Neural progenitor cell (in vitro differentiated cells): ENCODE measurements around the gene PVALEF. TPM values are rescaled to one million over a fixed set of nuclear protein-coding genes. Genes with fewer than 3 reads are reported as not detected.

Source experiments
- DNase-seq: peaks from one replicate; pipeline ENCODE4 v3.0.0-alpha.2; 2016; ENCODE audit warnings: low spot score
- H2AFZ ChIP-seq: fragments of 200-600 bp; sonication (generic); replicated peaks from 2 replicates; pipeline ENCODE4 v1.6.1; 2016; ENCODE audit warnings: antibody characterized with exemption
- H3F3A ChIP-seq: fragments of 200-600 bp; sonication (generic); 2 replicates; pipeline ENCODE4 v1.6.1; 2016; ENCODE audit warnings: antibody characterized with exemption, low read depth
- H3K27ac ChIP-seq: fragments of 200-600 bp; sonication (generic); 2 replicates; pipeline ENCODE4 v1.5.1; 2016; ENCODE audit warnings: mild to moderate bottlenecking
- H3K27me3 ChIP-seq: fragments of 200-600 bp; sonication (generic); 2 replicates; pipeline ENCODE4 v1.6.1; 2016; ENCODE audit warnings: mild to moderate bottlenecking, moderate library complexity
- H3K36me3 ChIP-seq: fragments of 200-600 bp; sonication (generic); 2 replicates; pipeline ENCODE4 v1.5.1; 2016
- H3K4me1 ChIP-seq: fragments of 200-600 bp; sonication (generic); 2 replicates; pipeline ENCODE4 v1.6.1; 2016; ENCODE audit warnings: mixed run types
- H3K4me2 ChIP-seq: fragments of 200-600 bp; sonication (generic); 2 replicates; pipeline ENCODE4 v1.6.1; 2016
- H3K4me3 ChIP-seq: fragments of 200-600 bp; sonication (generic); 2 replicates; pipeline ENCODE4 v1.5.1; 2016
- H3K79me2 ChIP-seq: fragments of 200-600 bp; sonication (generic); 2 replicates; pipeline ENCODE4 v1.6.1; 2016; ENCODE audit warnings: low read depth
- H3K9ac ChIP-seq: fragments of 200-600 bp; sonication (generic); 2 replicates; pipeline ENCODE4 v1.6.1; 2016
- H3K9me3 ChIP-seq: fragments of 200-600 bp; sonication (generic); 2 replicates; pipeline ENCODE4 v1.5.1; 2016; ENCODE audit warnings: low read depth
- H4K20me1 ChIP-seq: fragments of 200-600 bp; sonication (generic); 2 replicates; pipeline ENCODE4 v1.6.1; 2016; ENCODE audit warnings: low read depth
- H3K27ac Mint-ChIP-seq: 3 replicates; pipeline ENCODE4 v1.8.0; 2021; ENCODE audit warnings: mixed read lengths
- H3K27me3 Mint-ChIP-seq: 2 replicates; pipeline ENCODE4 v1.8.0; 2022; ENCODE audit warnings: low read depth, mild to moderate bottlenecking, inconsistent platforms, moderate library complexity, mixed read lengths; ENCODE audit not compliant: insufficient read depth
- H3K36me3 Mint-ChIP-seq: 3 replicates; pipeline ENCODE4 v1.8.0; 2021; ENCODE audit warnings: mixed read lengths
- H3K4me1 Mint-ChIP-seq: 3 replicates; pipeline ENCODE4 v1.8.0; 2021; ENCODE audit warnings: mixed read lengths
- H3K4me3 Mint-ChIP-seq: 3 replicates; pipeline ENCODE4 v1.8.0; 2021; ENCODE audit warnings: mild to moderate bottlenecking, moderate library complexity, mixed read lengths
- H3K9me3 Mint-ChIP-seq: 3 replicates; pipeline ENCODE4 v1.8.0; 2020; ENCODE audit warnings: mixed read lengths
- EZH2 ChIP-seq: fragments of 200-600 bp; sonication (generic); IDR thresholded peaks from 2 replicates; pipeline ENCODE4 v1.6.1; 2017; ENCODE audit warnings: antibody characterized with exemption, mild to moderate bottlenecking, moderate library complexity
- EZH2phosphoT487 ChIP-seq: fragments of 200-600 bp; sonication (generic); IDR thresholded peaks from 2 replicates; pipeline ENCODE4 v1.6.1; 2017; ENCODE audit warnings: antibody characterized with exemption
- total RNA-seq: library from RNA; depleted of rRNA; stranded (reverse); fragments of >200 nt; gene quantifications from 2 replicates; pipeline ENCODE4 v1.2.3, GENCODE V29; 2015; ENCODE audit warnings: low replicate concordance
- TF ChIP-seq, protein P1 (sequence below): fragments of 200-600 bp; sonication (generic); IDR thresholded peaks from 2 replicates; pipeline ENCODE4 v1.5.1; 2017; ENCODE audit warnings: antibody characterized with exemption, mild to moderate bottlenecking

PVALEF gene
- total RNA-seq, 1 donor from 2014 or later: not detected

DNA sequence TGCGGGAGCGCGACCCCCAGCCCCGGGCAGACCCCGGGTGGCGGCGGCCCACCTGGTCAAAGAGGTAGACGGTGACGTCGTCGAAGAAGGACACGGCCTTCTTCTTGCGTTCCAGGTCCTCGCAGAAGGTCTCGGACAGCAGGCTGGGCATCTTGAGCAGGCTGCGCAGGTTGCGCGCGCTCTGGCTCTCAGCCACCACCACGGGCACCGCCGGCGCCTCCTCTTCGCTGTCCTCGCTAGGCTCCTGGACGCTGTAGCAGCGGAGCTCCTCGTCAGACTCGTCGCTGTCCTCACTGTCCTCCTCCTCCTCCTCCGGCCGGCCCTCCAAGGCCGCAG lies 45.2 kb upstream of the PVALEF start:
- Histone ChIP-seq H3F3A (peaks cover 10% of the 10 kb centered on the region), H3K4me3 (no peak overlapping the region), H3K9ac (no peak overlapping the region), H3K27me3 (peaks cover 14% of the 10 kb centered on the region), H4K20me1 (peaks cover 4% of the 10 kb centered on the region), H3K36me3 (no peaks in the 10 kb centered on the region), H2AFZ (no peak overlapping the region), H3K9me3 (no peaks in the 10 kb centered on the region), H3K4me2 (no peak overlapping the region), H3K4me1 (no peaks in the 10 kb centered on the region), H3K27ac (no peak overlapping the region), H3K79me2 (no peaks in the 10 kb centered on the region)
- H3K4me1 Mint-ChIP-seq: peaks cover 3% of the 10 kb centered on the region
- peaks cover 2% of the 10 kb centered on the region for H3K36me3 Mint-ChIP-seq
- TF ChIP-seq, protein P1, sequence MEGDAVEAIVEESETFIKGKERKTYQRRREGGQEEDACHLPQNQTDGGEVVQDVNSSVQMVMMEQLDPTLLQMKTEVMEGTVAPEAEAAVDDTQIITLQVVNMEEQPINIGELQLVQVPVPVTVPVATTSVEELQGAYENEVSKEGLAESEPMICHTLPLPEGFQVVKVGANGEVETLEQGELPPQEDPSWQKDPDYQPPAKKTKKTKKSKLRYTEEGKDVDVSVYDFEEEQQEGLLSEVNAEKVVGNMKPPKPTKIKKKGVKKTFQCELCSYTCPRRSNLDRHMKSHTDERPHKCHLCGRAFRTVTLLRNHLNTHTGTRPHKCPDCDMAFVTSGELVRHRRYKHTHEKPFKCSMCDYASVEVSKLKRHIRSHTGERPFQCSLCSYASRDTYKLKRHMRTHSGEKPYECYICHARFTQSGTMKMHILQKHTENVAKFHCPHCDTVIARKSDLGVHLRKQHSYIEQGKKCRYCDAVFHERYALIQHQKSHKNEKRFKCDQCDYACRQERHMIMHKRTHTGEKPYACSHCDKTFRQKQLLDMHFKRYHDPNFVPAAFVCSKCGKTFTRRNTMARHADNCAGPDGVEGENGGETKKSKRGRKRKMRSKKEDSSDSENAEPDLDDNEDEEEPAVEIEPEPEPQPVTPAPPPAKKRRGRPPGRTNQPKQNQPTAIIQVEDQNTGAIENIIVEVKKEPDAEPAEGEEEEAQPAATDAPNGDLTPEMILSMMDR: no peak
- TF ChIP-seq EZH2 (no peak), EZH2phosphoT487 (no peak)
- DNase-seq: peak; percentile 32
- H3K9me3 Mint-ChIP-seq: no peaks in the 10 kb centered on the region
- H3K27me3 Mint-ChIP-seq: peaks cover 7% of the 10 kb centered on the region
- no peak overlapping the region for H3K4me3 Mint-ChIP-seq
- H3K27ac Mint-ChIP-seq: no peak overlapping the region

DNA sequence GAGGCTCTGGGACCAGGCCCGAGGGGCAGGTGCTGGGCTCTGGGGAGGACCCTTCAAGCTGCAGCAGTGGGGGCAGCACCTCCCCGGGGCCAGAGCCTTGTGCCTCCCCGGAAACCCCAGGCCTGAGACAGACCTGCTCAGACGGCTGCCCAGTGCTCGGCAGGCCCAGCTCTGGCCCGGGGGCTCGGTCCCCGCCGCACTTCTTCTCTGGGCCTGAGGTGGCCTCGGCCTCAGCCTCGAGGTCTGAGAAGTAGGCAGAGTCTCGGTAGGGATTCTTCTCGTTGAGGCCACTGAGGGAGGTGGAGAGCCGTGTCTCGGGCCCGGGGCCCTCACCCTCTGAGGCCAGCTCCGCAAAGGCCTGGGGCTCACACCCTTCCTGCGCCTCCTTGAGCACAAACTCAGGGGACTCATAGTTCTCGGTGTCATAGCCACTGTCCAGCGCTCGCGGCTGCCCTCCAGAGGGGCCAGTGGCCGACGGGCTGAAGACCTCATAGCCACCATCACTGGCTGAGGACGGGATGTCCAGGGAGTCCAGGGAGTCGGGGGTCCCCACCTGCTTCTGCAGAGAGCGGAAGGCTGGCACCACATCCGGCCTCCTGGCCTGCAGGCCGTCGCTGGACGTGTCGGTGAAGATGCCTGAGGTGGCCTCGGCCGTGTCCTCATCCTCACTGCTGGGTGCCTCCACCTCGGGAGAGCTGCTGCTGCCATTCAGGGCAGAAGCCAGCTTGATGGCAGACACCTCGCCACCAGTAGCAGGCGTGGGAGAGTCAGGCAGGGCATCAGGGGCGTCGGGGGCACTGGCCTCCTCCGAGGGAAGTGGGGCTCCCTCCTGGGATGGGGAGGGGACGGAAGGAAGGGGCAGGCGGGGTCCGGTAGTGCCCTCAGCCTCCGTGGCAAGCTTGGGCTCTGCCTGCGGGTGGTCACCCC lies 44.3 kb upstream of the PVALEF start:
- no peaks in the 10 kb centered on the region for H3K79me2 ChIP-seq
- Mint-ChIP-seq H3K27ac (no peak overlapping the region), H3K36me3 (peaks cover 2% of the 10 kb centered on the region), H3K9me3 (no peaks in the 10 kb centered on the region), H3K4me3 (no peak overlapping the region), H3K4me1 (peaks cover 3% of the 10 kb centered on the region), H3K27me3 (peaks cover 7% of the 10 kb centered on the region)
- no peak overlapping the region for H3K27ac ChIP-seq
- no peak for DNase-seq
- H3K4me3 ChIP-seq: no peak overlapping the region
- TF ChIP-seq, protein P1: no peak
- TF ChIP-seq EZH2: no peak
- TF ChIP-seq EZH2phosphoT487: no peak
- no peaks in the 10 kb centered on the region for H3K9me3 ChIP-seq
- peaks cover 10% of the 10 kb centered on the region for H3F3A ChIP-seq
- peaks cover 14% of the 10 kb centered on the region for H3K27me3 ChIP-seq
- no peak overlapping the region for H2AFZ ChIP-seq
- no peak overlapping the region for H3K9ac ChIP-seq
- peaks cover 4% of the 10 kb centered on the region for H4K20me1 ChIP-seq
- H3K36me3 ChIP-seq: no peaks in the 10 kb centered on the region
- no peak overlapping the region for H3K4me2 ChIP-seq
- H3K4me1 ChIP-seq: no peaks in the 10 kb centered on the region

DNA sequence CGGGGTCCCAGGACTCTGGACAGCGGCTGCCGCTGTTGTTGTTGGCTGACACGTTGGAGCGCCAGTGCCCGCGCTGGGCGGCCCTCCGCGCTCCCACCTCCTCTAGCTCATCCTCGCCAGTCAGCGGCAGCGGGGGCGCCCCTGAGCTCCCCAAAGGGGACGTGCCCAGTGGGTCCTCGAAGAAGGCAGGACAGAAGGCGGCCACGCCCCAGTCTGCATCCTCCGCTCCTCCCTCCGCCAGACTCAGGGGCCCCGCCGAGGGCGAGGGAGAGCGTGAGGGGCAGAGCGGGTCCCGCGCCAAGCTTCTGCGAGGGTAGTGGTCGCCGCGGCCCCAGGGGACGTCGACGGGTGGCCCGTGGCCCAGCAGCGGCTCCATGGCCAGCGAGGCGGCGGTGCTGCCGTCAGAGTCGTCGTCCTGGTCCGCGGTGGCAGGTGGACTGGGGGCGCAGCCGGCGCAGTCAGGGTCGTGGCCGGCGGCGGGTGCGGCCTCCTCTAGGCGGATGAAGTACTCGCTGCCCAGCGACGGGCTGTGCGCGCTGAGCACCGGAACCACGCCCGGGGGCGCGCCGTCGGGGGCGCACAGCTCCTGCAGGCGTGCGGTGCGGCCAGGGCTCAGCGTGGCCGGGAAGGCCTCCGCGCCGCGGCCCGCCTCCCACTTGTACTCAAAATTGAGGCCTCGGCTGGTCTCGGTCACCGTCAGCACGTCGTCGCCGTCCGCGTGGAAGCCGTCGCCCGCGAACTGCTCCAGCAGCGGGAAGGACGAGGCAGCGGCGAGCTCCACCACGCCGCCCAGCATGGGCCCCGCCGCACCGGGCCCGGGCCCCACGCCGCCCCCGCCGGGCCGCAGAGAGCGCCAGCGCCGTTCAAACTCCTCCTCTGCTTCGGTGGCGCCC lies 43.2 kb upstream of the PVALEF start:
- Histone ChIP-seq H3K27me3 (peaks cover 14% of the 10 kb centered on the region), H4K20me1 (peaks cover 4% of the 10 kb centered on the region), H3K4me2 (no peak overlapping the region), H3K4me3 (no peak overlapping the region), H2AFZ (no peak overlapping the region), H3K4me1 (no peaks in the 10 kb centered on the region), H3K79me2 (no peaks in the 10 kb centered on the region), H3K9me3 (no peaks in the 10 kb centered on the region), H3K9ac (no peak overlapping the region), H3K27ac (no peak overlapping the region), H3K36me3 (no peaks in the 10 kb centered on the region), H3F3A (peaks cover 10% of the 10 kb centered on the region)
- Mint-ChIP-seq H3K9me3 (no peaks in the 10 kb centered on the region), H3K36me3 (peaks cover 2% of the 10 kb centered on the region), H3K4me1 (peaks cover 3% of the 10 kb centered on the region), H3K27me3 (peaks cover 5% of the 10 kb centered on the region), H3K4me3 (no peak overlapping the region), H3K27ac (no peak overlapping the region)
- TF ChIP-seq EZH2phosphoT487 (no peak), EZH2 (no peak)
- TF ChIP-seq, protein P1: no peak
- no peak for DNase-seq
